Caki2 (cell line): ENCODE measurements around the gene TACC2. TPM values are rescaled to one million over a fixed set of nuclear protein-coding genes. Genes with fewer than 3 reads are reported as not detected.

ENCODE experiments used
- DNase-seq: peaks from one replicate; pipeline ENCODE4 v3.0.0-alpha.2; 2015; ENCODE audit warnings: low read depth
- in situ Hi-C: cut with HindIII; loops from 2 replicates; pipeline ENCODE4 v1.10.0; 2016; ENCODE audit warnings: low sequenced_read_pairs, low pct_unique_long_range_greater_than_20kb, mixed read lengths
- total RNA-seq: library from RNA; depleted of rRNA; stranded (reverse); fragments of >200 nt; shearing (Covaris generic); gene quantifications from 2 replicates; pipeline ENCODE4 v1.2.3, GENCODE V29; 2014; ENCODE audit warnings: low replicate concordance

Gene TACC2
- total RNA-seq, 1 experiment from 2014 or later = 21.8 TPM

DNA sequence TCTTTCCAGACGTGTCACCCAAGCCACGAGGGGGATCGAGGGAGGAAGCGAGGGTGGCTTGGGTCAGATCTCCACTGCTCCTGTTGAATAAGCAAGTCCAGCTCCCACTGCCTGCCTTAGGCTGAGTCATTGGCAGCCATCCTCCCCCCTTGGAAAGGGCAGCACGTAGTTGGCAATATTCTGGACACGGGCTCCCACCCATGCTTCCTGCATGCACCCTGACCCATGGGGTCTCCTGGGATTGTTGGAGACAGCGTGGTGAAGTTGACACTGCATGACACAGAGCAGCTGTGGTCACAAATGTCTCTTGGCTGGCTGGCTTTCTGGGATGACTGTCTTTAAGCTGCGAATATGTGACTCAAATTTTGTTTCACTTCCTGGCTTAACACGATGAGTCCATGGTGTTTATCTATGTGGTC lies 293.3 kb downstream of the TACC2 start:
- in situ Hi-C loops = no loop called here
- DNase-seq = peak; percentile 69

- in situ Hi-C loops = no loop called here
- no peak for DNase-seq
Measured at GRCh38 chr10:122282909-122283308, 293.9 kb downstream of the TACC2 start.

- no peak for DNase-seq
- in situ Hi-C loops = no loop called here
Measured at GRCh38 chr10:122285506-122286444, 296.8 kb downstream of the TACC2 start.

GRCh38 chr10:122286867-122287266 lies 297.9 kb downstream of the TACC2 start:
- in situ Hi-C loops = no loop called here
- peak; percentile 62 for DNase-seq

DNA sequence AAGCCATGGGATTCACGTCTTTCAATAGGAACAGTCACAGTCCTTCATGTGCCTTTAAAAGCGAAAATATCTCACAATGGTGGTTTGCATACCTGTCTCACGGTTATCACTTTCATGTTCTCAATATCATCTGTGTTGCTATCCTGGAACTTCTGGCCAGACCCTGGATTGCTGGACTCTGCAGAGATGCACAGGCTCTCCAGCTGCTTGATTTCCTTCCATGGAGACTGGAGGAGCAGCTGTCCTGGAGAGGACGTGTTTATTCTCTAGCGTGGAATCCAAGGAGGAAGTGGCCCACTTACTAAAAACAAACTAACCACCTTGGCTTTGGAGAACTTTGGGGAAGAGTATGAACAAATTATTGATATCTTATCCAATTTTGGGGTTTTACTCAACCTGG lies 298.6 kb downstream of the TACC2 start:
- in situ Hi-C loops = no loop called here
- no peak for DNase-seq

DNA sequence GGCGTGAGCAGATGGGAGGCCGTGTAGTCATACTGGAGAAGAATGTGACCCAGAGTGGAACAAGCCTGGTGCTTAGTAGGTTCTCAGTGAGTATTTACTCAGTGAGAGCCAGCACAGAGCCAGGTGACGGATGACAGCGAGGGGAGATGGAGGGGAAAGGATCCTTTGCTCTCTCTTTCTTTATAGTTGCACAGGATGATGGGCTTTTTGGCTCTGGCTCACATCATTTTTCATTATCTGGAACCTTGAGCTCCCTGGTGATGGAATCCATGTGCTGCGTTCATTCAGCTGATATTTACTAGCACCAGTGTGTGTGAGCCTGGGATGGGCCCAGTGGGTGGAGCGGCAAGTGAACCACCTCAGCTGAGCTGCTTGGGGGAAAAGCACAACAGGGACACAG lies 299.3 kb downstream of the TACC2 start:
- in situ Hi-C loops = no loop called here
- DNase-seq = no peak

- in situ Hi-C loops = no loop called here
- no peak for DNase-seq
Measured at GRCh38 chr10:122288917-122289316, 300.0 kb downstream of the TACC2 start.

- in situ Hi-C loops = no loop called here
- DNase-seq = no peak
Measured at GRCh38 chr10:122290334-122290733, 301.4 kb downstream of the TACC2 start.

DNA sequence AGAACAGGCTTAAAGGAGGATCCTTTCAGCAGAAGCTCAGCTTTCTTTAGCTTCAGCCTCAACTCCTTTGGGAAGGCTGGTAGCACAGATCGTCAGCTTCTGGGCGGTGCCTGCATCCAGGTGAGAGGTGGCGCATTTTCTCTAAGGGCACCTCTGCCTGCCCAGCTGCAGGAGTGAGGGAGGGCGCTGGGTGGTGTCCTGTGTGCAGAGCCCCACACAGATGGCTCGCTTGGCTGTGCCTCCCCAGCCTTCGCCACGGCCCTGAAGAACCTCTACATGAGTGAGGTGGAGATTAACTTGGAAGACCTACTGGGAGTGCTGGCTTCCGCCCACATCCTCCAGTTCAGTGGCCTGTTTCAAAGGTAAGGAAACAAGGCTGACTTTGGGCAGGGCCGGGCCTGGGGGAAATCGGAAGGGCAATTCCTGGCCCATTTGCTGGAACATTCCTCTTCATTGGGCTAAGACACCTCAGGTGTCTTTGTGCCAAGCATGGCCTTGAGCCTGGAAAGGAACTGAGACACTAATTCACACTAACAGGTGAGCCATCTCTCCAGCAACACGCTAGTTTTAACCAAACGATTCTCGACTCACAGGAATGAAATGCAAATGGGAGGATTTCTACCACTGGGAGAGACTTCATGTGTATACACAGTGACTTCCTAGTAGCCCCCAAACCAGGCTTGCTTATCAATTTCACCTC lies 302.0 kb downstream of the TACC2 start:
- no peak for DNase-seq
- in situ Hi-C loops = no loop called here

GRCh38 chr10:122291739-122292138 lies 302.8 kb downstream of the TACC2 start:
- in situ Hi-C loops = no loop called here
- DNase-seq = no peak

DNA sequence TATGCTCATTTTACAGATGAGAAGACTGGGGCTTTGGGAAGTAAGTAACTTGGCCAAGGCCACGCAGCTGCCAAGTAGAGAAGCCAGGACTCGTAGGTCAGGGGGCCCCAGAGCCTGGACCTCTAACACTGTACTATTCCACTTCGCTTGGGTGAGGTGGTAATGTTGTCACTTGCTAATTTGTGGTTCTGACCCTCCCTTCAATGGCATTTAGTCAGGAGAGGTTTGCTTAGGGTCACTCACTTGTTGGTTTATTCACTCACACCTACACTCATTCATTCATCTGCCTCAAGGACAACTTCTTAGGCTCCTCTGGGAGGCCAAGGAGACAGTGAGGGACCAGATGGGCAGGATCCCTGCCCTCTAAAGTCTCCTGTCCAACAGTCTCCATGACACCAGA lies 303.4 kb downstream of the TACC2 start:
- in situ Hi-C loops = no loop called here
- peak; percentile 16 for DNase-seq

DNA sequence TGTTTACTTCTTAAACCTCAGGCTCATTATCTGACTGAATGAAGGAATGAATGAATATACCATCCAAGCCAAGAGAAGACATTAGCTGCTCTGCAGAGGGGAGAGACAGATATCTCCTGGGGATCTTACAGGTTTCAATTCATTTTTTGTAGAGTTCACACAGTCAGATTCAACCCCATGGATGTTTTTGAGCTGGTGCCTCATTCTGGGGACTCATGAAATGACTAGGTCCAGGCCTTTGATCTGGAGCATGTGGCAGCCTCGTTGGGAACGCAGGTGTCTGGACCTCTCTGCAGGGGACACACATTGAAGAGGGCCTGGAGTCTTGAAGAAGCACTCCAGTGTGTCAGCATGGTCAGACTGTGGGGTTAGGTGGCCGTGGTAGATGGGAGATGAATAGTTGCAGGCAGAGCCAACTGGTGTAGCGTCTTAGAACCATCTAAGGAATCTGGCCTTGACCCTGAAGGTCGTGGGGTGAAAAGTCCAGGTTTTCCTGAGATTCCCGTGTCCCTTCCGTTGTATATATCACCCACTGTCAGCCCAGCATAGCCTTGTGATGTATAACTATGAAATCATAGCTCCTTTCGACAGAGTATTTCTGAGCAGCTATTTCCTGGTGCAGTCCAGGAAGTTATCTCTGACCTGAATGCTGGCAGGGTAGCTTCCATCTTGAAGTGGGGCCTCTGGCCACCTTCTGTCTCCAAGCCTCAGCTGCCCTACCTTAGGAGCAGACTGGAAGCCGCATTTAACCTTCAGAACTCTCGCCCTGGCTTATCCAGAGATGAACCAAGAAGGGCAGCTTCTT lies 304.4 kb downstream of the TACC2 start:
- in situ Hi-C loops = no loop called here
- DNase-seq = peak; percentile 52

DNA sequence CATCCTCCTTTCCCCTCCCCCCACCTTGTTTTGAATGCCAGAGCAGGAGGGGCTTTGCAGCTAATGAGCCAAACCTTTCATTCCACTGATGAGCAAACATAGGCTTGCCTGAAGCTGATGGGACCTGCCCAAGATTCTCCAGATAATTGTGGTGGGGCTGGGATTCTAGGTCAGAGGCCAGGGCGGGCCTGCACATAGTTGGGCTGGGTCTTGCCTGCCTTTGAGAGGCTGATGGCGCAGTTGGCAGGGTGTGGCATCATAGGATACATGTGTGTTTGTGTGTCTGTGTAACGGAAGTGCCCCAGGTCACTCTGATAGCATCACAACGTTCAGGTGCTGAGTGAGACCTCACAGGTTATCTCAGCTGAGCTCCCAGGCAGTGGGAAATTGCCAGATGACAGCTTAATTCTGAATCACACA lies 305.0 kb downstream of the TACC2 start:
- peak; percentile 65 for DNase-seq
- in situ Hi-C loops = no loop called here

DNA sequence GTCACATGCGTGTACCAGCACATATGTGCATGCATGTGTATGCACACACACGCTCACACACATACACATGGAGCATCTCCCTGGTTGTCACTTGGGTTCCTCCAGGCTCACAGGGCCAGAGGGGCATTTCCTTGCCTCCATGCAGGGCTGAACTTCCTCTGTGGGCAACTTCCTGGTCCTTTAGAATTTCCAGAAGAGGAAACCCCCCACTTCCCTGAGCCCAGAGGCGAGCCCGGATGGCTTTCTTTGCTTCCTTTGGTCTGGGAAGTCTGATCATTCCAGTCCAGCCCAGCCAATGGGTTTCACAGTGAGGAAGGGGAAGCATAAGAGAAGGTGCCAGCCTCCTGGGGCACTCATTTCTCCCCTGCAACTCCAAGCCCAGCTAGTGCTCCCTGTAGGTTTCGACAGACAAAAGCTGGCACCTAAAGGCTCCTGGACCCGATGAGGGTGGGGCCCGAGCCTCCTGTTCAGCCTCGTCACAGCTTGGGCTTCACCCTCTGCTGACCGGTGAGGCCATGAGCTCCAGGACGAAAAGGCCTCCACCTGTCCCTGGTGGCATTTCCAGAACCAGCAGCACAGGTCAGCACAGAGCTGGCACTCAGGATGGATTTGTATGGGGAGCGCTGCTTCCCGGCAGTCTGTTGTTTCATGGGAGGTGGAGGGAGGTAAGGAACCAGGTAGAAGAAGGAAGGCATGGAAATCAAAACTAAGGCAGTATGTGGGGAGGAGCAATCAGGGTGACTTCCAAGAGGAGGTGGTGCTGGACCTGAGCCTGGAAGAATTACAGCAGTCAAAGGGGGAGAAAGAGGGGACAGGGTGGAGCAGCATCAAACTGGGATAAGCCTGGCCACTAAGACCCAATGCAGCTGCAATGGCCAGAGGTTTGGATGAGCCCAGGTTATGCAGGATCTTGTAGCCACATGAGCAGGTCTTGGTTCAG lies 305.8 kb downstream of the TACC2 start:
- no peak for DNase-seq
- in situ Hi-C loops = no loop called here

DNA sequence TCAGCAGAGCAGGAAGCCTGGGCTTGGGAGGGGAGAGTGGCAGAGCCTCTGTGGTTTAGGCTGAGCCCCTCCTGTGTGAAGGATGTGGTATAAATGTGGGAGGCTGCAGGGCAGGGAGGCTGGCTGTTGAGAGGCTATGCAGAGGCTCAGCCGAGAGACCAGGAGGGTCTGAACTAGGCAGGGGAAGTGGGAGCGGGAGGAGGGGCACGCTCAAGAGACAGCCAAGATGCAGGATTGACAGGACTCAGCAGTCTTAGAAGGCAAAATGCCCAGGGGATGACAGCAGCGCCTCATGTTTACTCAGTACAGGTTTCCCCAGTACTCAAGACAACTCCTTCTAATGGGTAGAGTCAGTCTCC lies 306.5 kb downstream of the TACC2 start:
- in situ Hi-C loops = no loop called here
- no peak for DNase-seq

GRCh38 chr10:122296363-122297120 lies 307.6 kb downstream of the TACC2 start:
- peak; percentile 52 for DNase-seq
- in situ Hi-C loops = no loop called here

DNA sequence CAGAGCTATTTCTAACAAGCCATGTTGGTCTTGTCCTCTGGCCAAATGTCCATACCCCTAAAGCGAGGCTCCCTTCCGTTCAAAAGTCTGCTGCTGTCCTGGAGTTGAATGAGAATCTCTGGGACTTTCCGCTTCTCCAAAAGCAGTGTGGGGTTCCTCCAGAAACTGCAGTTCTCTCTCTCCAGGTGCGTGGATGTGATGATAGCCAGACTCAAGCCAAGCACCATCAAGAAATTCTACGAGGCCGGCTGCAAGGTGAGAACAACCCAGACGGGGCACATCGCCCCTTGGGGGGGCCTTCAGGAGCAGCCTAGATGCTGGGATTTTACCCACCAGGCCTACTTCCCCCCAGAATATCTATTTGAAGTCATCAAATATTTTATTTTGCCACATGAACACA lies 308.6 kb downstream of the TACC2 start:
- DNase-seq = no peak
- in situ Hi-C loops = no loop called here
